Body of pancreas (tissue), 4 donors: ENCODE data around the gene RASA3. TPM values are rescaled to one million over a fixed set of nuclear protein-coding genes. Genes with fewer than 3 reads are reported as not detected.

ENCODE experiments used
- ATAC-seq: fragments of 150-250 bp; one replicate; pipeline ENCODE4 v1.9.1; 2016
- DNase-seq, 4 donors: peaks; one replicate each; pipeline ENCODE4 v3.0.0-alpha.2; 2019
- H3K27ac ChIP-seq, 4 donors: fragments of 200-600 bp; sonication (generic); 1 replicate in 3 of 4; 2 replicates in 1 of 4; pipeline versions ENCODE4 v1.5.1 to v1.6.1; 2016 to 2019; ENCODE audit warnings: mild to moderate bottlenecking in 1 of 4, mixed read lengths in 1 of 4, moderate library complexity in 1 of 4
- H3K27me3 ChIP-seq, 2 donors: fragments of 200-600 bp; sonication (generic); one replicate each; pipeline ENCODE4 v1.6.0; 2016; ENCODE audit warnings: mild to moderate bottlenecking in 1 of 2
- H3K36me3 ChIP-seq, 2 donors: fragments of 200-600 bp; sonication (generic); replicated peaks in 1 of 2; 2 replicates each; pipeline ENCODE4 v1.5.1; 2016; ENCODE audit warnings: low read depth in 2 of 2; ENCODE audit not compliant: insufficient read depth in 1 of 2
- H3K4me1 ChIP-seq: fragments of 200-600 bp; sonication (generic); one replicate; pipeline ENCODE4 v1.6.0; 2016
- H3K4me3 ChIP-seq, 2 donors: fragments of 200-600 bp; sonication (generic); 1 replicate in 1 of 2; 2 replicates in 1 of 2; pipeline ENCODE4 v1.5.1; 2016 to 2019
- H3K9me3 ChIP-seq, 3 donors: fragments of 200-600 bp; sonication (generic); 1 replicate in 2 of 3; 2 replicates in 1 of 3; pipeline ENCODE4 v1.5.1; 2016
- POLR2A ChIP-seq, 3 donors: fragments of 450-650 bp; IDR thresholded peaks; one replicate each; pipeline ENCODE4 v1.6.1; 2016; ENCODE audit warnings: antibody characterized with exemption in 3 of 3, mild to moderate bottlenecking in 2 of 3
- WGBS, 2 donors: methylation state at CpG; one replicate each; pipeline ENCODE4 v1.1.5; 2017; 5-methylcytosine and 5-hydroxymethylcytosine counted together
- intact Hi-C: fragments of 100-400 bp; cut with DNase I; formaldehyde crosslinking; loops from one replicate; pipeline ENCODE4 v1.15.1; 2023
- total RNA-seq, 2 donors: library from RNA; depleted of rRNA; stranded (reverse); fragments of >200 nt; gene quantifications; one replicate each; pipeline ENCODE4 v1.1.0, GENCODE V29; 2016
- TF ChIP-seq, protein P1 (sequence below), 7 experiments: fragments of 450-650 bp in 4 of 7; fragments of 200-600 bp in 3 of 7; sonication (generic) in 3 of 7; IDR thresholded peaks; one replicate each; pipeline ENCODE4 v1.5.1; 2016 to 2019; ENCODE audit warnings: antibody characterized with exemption in 7 of 7

Gene RASA3
- total RNA-seq, 2 donors from 2014 or later = 10.2 to 19.2 TPM

GRCh38 chr13:114125589-114125988, 6.8 kb downstream of the RASA3 start:
- intact Hi-C loops = no loop called here
- H3K27me3 ChIP-seq = no peaks in the 10 kb centered on the region
- no peak for ATAC-seq
- no peak overlapping the region for H3K4me3 ChIP-seq
- TF ChIP-seq POLR2A (IDR thresholded peaks at IDR 0.05) = no peak
- TF ChIP-seq, protein P1, sequence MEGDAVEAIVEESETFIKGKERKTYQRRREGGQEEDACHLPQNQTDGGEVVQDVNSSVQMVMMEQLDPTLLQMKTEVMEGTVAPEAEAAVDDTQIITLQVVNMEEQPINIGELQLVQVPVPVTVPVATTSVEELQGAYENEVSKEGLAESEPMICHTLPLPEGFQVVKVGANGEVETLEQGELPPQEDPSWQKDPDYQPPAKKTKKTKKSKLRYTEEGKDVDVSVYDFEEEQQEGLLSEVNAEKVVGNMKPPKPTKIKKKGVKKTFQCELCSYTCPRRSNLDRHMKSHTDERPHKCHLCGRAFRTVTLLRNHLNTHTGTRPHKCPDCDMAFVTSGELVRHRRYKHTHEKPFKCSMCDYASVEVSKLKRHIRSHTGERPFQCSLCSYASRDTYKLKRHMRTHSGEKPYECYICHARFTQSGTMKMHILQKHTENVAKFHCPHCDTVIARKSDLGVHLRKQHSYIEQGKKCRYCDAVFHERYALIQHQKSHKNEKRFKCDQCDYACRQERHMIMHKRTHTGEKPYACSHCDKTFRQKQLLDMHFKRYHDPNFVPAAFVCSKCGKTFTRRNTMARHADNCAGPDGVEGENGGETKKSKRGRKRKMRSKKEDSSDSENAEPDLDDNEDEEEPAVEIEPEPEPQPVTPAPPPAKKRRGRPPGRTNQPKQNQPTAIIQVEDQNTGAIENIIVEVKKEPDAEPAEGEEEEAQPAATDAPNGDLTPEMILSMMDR (IDR thresholded peaks at IDR 0.05) = no peak
- no peaks in the 10 kb centered on the region for H3K9me3 ChIP-seq
- H3K4me1 ChIP-seq = peaks cover 11% of the 10 kb centered on the region
- 95 to 96% methylated on average over 14 to 16 of the region's 19 CpGs for WGBS, 2 donors
- DNase-seq = no peak
- H3K27ac ChIP-seq = no peak overlapping the region
- H3K36me3 ChIP-seq = no peaks in the 10 kb centered on the region

- 68 to 77% methylated on average over 9 of the region's 9 CpGs for WGBS, 2 donors
- ATAC-seq = no peak
- DNase-seq = no peak
- H3K4me1 ChIP-seq = peaks cover 4% of the 10 kb centered on the region
- no peaks in the 10 kb centered on the region for H3K36me3 ChIP-seq
- intact Hi-C loops = no loop called here
- H3K27me3 ChIP-seq = no peaks in the 10 kb centered on the region
- no peaks in the 10 kb centered on the region for H3K9me3 ChIP-seq
- H3K27ac ChIP-seq = no peak overlapping the region
- H3K4me3 ChIP-seq = no peak overlapping the region
- TF ChIP-seq, protein P1 (IDR thresholded peaks at IDR 0.05) = no peak
- no peak for TF ChIP-seq POLR2A (IDR thresholded peaks at IDR 0.05)
Observed at GRCh38 chr13:114124921-114125320, 7.5 kb downstream of the RASA3 start.

DNA sequence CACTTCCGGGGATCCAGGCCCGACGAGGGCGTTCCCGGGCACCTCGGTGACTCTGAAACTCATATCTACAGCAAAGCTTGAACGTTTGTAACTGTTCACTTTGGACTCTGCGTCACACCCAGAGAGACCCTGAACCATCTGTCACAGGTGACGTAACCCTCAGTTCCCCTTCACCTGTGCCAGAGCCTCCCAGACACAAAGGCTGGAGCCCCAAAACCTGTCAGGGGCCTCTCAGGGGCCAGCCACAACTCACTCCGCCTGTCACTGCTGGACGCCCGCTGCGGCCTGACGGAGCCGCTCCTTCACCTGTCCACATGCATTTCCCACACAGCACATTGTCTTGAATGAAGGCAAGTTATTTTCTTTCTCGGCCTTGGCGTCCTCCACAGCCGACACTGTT, 8.0 kb downstream of the RASA3 start:
- TF ChIP-seq POLR2A (IDR thresholded peaks at IDR 0.05) = no peak
- TF ChIP-seq, protein P1 (IDR thresholded peaks at IDR 0.05) = no peak
- H3K4me1 ChIP-seq = peaks cover under 1% of the 10 kb centered on the region
- no peak for DNase-seq
- no peaks in the 10 kb centered on the region for H3K9me3 ChIP-seq
- ATAC-seq = no peak
- H3K36me3 ChIP-seq = no peaks in the 10 kb centered on the region
- H3K27ac ChIP-seq = no peak overlapping the region
- H3K27me3 ChIP-seq = no peaks in the 10 kb centered on the region
- intact Hi-C loops = no loop called here
- WGBS, 2 donors = 89 to 90% methylated on average over 18 of the region's 18 CpGs
- H3K4me3 ChIP-seq = no peak overlapping the region

DNA sequence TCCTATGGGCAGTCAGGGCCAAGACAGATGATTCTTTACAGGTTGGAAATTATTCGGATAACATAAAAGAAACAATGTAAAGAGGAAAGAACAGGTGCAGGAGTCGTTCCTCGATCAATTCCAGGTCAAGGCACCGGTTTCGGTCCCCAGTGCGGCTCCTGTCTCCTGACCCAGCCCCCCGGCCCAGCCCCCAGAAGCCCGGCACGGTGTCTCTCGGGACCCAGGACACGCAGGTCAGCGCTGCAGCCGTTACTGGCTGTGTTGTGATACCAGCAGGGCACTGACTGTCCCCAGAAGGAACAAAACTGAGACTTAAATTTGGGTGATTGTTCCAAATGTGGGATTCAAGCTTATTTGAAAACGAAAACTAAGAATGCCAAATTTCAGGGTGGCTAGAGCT, 8.5 kb downstream of the RASA3 start:
- 87 to 93% methylated on average over 14 of the region's 14 CpGs for WGBS, 2 donors
- H3K27me3 ChIP-seq = no peaks in the 10 kb centered on the region
- TF ChIP-seq POLR2A (IDR thresholded peaks at IDR 0.05) = no peak
- TF ChIP-seq, protein P1 (IDR thresholded peaks at IDR 0.05) = no peak
- no peak for DNase-seq
- ATAC-seq = no peak
- H3K27ac ChIP-seq = no peak overlapping the region
- H3K9me3 ChIP-seq = no peaks in the 10 kb centered on the region
- no peak overlapping the region for H3K4me3 ChIP-seq
- intact Hi-C loops = no loop called here
- H3K36me3 ChIP-seq = no peaks in the 10 kb centered on the region
- H3K4me1 ChIP-seq = peaks cover 6% of the 10 kb centered on the region

GRCh38 chr13:114123448-114123847, 9.0 kb downstream of the RASA3 start:
- no peaks in the 10 kb centered on the region for H3K36me3 ChIP-seq
- intact Hi-C loops = no loop called here
- no peaks in the 10 kb centered on the region for H3K27me3 ChIP-seq
- TF ChIP-seq, protein P1 (IDR thresholded peaks at IDR 0.05) = no peak
- peaks cover 10% of the 10 kb centered on the region for H3K4me1 ChIP-seq
- no peak for ATAC-seq
- WGBS, 2 donors = 89 to 90% methylated on average over 13 to 17 of the region's 17 CpGs
- no peak overlapping the region for H3K27ac ChIP-seq
- no peaks in the 10 kb centered on the region for H3K9me3 ChIP-seq
- no peak overlapping the region for H3K4me3 ChIP-seq
- DNase-seq = no peak
